Osteoblast (primary cell): ENCODE measurements around the gene DOK7. TPM values are rescaled to one million over a fixed set of nuclear protein-coding genes. Genes with fewer than 3 reads are reported as not detected.

Source experiments
- DNase-seq: peaks from one replicate; pipeline ENCODE4 v3.0.0; 2011; ENCODE audit warnings: low spot score, mixed read lengths; ENCODE audit not compliant: insufficient read length; ENCODE audit errors: missing footprints
- H2AFZ ChIP-seq: 2 replicates; pipeline ENCODE4 v1.6.0; 2011; ENCODE audit warnings: mild to moderate bottlenecking, low read length
- H3K27ac ChIP-seq: 2 replicates; pipeline ENCODE4 v1.5.1; 2011; ENCODE audit warnings: mild to moderate bottlenecking, low read depth, low read length, moderate library complexity
- H3K27me3 ChIP-seq: 2 replicates; pipeline ENCODE4 v1.6.0; 2012; ENCODE audit warnings: mild to moderate bottlenecking, control low read depth, inconsistent platforms, low read length, moderate library complexity; ENCODE audit not compliant: insufficient read depth
- H3K36me3 ChIP-seq: 2 replicates; pipeline ENCODE4 v1.5.1; 2011; ENCODE audit warnings: mild to moderate bottlenecking, low read length, control low read depth, moderate library complexity; ENCODE audit not compliant: insufficient read depth
- H3K4me1 ChIP-seq: 2 replicates; pipeline ENCODE4 v1.5.1; 2011; ENCODE audit warnings: mild to moderate bottlenecking, low read length, control low read depth, moderate library complexity; ENCODE audit not compliant: insufficient read depth
- H3K4me2 ChIP-seq: 2 replicates; pipeline ENCODE4 v1.6.0; 2011; ENCODE audit warnings: mild to moderate bottlenecking, low read length; ENCODE audit not compliant: insufficient read depth
- H3K4me3 ChIP-seq: fragments of 200-600 bp; sonication (generic); 3 replicates; pipeline ENCODE4 v1.5.1; 2012; ENCODE audit warnings: mild to moderate bottlenecking, low read length, inconsistent platforms; ENCODE audit not compliant: insufficient read depth
- H3K79me2 ChIP-seq: 2 replicates; pipeline ENCODE4 v1.6.0; 2012; ENCODE audit warnings: mild to moderate bottlenecking, low read length, control low read depth, inconsistent platforms; ENCODE audit not compliant: insufficient read depth
- H3K9me3 ChIP-seq: 2 replicates; pipeline ENCODE4 v1.5.1; 2011; ENCODE audit warnings: low read depth, low read length, control low read depth
- H4K20me1 ChIP-seq: 2 replicates; pipeline ENCODE4 v1.6.0; 2012; ENCODE audit warnings: mild to moderate bottlenecking, low read length, control low read depth; ENCODE audit not compliant: insufficient read depth
- total RNA-seq: library from RNA; depleted of rRNA; stranded (reverse); fragments of >200 nt; gene quantifications from 2 replicates; pipeline ENCODE4 v1.2.3, GENCODE V29; 2012
- TF ChIP-seq, protein P1 (sequence below): IDR thresholded peaks from 2 replicates; pipeline ENCODE4 v1.5.1; 2011; ENCODE audit warnings: mild to moderate bottlenecking, low read depth, low read length, moderate library complexity; ENCODE audit errors: extremely low read depth

Gene DOK7
- total RNA-seq, 1 donor, result not detected

DNA sequence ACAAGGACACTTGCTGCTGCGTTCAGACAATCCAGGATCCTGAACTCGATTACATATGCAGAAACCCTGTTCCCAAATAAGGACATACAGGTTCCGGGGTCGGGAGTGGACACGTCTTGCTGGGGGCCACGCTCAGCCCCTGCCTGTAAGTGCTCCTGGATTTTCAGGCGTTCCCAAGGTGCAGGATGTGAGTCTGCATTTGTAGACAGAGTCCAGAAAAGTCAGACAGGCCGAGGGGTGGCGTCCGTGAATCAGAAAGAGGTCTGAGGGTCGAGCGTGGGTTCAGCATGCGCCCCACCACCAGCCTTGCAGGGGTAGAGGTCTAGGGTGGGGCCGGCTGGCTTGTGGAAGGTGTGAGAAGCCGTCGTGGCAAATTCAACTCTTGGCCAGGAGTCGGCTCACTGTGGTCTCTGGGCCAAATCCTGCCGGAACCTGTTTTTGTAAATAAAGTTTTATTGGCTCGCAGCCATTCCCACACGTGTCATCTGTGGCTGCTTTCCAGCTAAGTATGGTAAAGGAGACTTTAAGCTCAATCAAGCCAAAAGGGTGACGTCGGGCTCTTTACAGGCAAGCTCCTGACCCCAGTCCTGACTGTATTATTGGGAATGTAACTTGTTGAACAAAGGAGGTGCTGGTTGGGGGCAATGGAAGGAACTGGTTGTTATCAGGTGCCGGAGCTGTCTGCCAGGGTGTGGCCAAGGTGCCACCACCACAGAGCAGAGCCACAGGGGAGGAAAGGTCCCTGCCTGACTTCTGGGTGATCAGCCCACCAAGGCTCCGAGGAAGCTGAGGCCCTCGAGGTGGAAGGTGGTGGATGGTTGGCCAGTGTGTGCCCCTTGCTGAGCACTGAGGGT lies 7.4 kb downstream of the DOK7 start:
- H3K4me2 ChIP-seq, result no peak overlapping the region
- no peaks in the 10 kb centered on the region for H3K4me1 ChIP-seq
- H3K36me3 ChIP-seq, result no peaks in the 10 kb centered on the region
- no peak overlapping the region for H2AFZ ChIP-seq
- TF ChIP-seq, protein P1, sequence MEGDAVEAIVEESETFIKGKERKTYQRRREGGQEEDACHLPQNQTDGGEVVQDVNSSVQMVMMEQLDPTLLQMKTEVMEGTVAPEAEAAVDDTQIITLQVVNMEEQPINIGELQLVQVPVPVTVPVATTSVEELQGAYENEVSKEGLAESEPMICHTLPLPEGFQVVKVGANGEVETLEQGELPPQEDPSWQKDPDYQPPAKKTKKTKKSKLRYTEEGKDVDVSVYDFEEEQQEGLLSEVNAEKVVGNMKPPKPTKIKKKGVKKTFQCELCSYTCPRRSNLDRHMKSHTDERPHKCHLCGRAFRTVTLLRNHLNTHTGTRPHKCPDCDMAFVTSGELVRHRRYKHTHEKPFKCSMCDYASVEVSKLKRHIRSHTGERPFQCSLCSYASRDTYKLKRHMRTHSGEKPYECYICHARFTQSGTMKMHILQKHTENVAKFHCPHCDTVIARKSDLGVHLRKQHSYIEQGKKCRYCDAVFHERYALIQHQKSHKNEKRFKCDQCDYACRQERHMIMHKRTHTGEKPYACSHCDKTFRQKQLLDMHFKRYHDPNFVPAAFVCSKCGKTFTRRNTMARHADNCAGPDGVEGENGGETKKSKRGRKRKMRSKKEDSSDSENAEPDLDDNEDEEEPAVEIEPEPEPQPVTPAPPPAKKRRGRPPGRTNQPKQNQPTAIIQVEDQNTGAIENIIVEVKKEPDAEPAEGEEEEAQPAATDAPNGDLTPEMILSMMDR, result no peak
- no peaks in the 10 kb centered on the region for H3K79me2 ChIP-seq
- no peak overlapping the region for H3K4me3 ChIP-seq
- DNase-seq, result peak; percentile 90
- peaks cover 6% of the 10 kb centered on the region for H3K27me3 ChIP-seq
- H4K20me1 ChIP-seq, result peaks cover 3% of the 10 kb centered on the region
- H3K27ac ChIP-seq, result no peak overlapping the region
- H3K9me3 ChIP-seq, result no peaks in the 10 kb centered on the region

GRCh38 chr4:3471098-3471760 lies 8.1 kb downstream of the DOK7 start:
- H3K9me3 ChIP-seq, result no peaks in the 10 kb centered on the region
- H3K27me3 ChIP-seq, result peaks cover 6% of the 10 kb centered on the region
- H3K4me3 ChIP-seq, result no peak overlapping the region
- no peaks in the 10 kb centered on the region for H3K79me2 ChIP-seq
- TF ChIP-seq, protein P1, result no peak
- no peak overlapping the region for H3K27ac ChIP-seq
- H3K36me3 ChIP-seq, result no peaks in the 10 kb centered on the region
- no peaks in the 10 kb centered on the region for H3K4me1 ChIP-seq
- H4K20me1 ChIP-seq, result peaks cover 3% of the 10 kb centered on the region
- no peak overlapping the region for H3K4me2 ChIP-seq
- peak; percentile 82 for DNase-seq
- H2AFZ ChIP-seq, result no peak overlapping the region

GRCh38 chr4:3471886-3472285 lies 8.8 kb downstream of the DOK7 start:
- H3K9me3 ChIP-seq, result no peaks in the 10 kb centered on the region

More at GRCh38 chr4:3471886-3472285, 8.8 kb downstream of the DOK7 start:
- H4K20me1 ChIP-seq, result peaks cover 3% of the 10 kb centered on the region
- H3K27ac ChIP-seq, result no peak overlapping the region
- no peak overlapping the region for H2AFZ ChIP-seq
- H3K27me3 ChIP-seq, result peaks cover 6% of the 10 kb centered on the region
- no peaks in the 10 kb centered on the region for H3K4me1 ChIP-seq
- TF ChIP-seq, protein P1, result no peak
- H3K4me3 ChIP-seq, result no peak overlapping the region
- H3K4me2 ChIP-seq, result no peak overlapping the region
- no peaks in the 10 kb centered on the region for H3K79me2 ChIP-seq
- peak; percentile 83 for DNase-seq
- H3K36me3 ChIP-seq, result no peaks in the 10 kb centered on the region
